Skeletal muscle tissue (tissue), 4 donors: Measurements from ENCODE around the gene METAP1D. TPM values are rescaled to one million over a fixed set of nuclear protein-coding genes. Genes with fewer than 3 reads are reported as not detected.

Source experiments
- H3K27ac ChIP-seq: one replicate; pipeline ENCODE4 v1.7.0; 2013; ENCODE audit warnings: mild to moderate bottlenecking, low read depth, low read length, inconsistent platforms
- H3K27me3 ChIP-seq, 3 donors: one replicate each; pipeline ENCODE4 v1.7.0; 2013; ENCODE audit warnings: low read length in 3 of 3; ENCODE audit not compliant: control insufficient read depth in 3 of 3, insufficient read depth in 3 of 3
- H3K36me3 ChIP-seq, 3 donors: one replicate each; pipeline ENCODE4 v1.7.0; 2013; ENCODE audit warnings: low read length in 3 of 3; ENCODE audit not compliant: control insufficient read depth in 3 of 3, insufficient read depth in 3 of 3
- H3K4me1 ChIP-seq, 3 donors: one replicate each; pipeline ENCODE4 v1.7.0; 2013; ENCODE audit warnings: low read length in 3 of 3, mild to moderate bottlenecking in 3 of 3; ENCODE audit not compliant: control insufficient read depth in 3 of 3, insufficient read depth in 3 of 3
- H3K4me3 ChIP-seq, 3 donors: one replicate each; pipeline ENCODE4 v1.7.0; 2013; ENCODE audit warnings: low read length in 3 of 3
- H3K9ac ChIP-seq, 3 donors: one replicate each; pipeline ENCODE4 v1.7.0; 2013; ENCODE audit warnings: low read length in 3 of 3, mild to moderate bottlenecking in 3 of 3, moderate library complexity in 2 of 3, low read depth in 1 of 3
- H3K9me3 ChIP-seq, 3 donors: one replicate each; pipeline ENCODE4 v1.7.0; 2013; ENCODE audit warnings: low read length in 3 of 3; ENCODE audit not compliant: control insufficient read depth in 3 of 3
- total RNA-seq: library from RNA; depleted of rRNA; stranded (reverse); fragments of >200 nt; gene quantifications from one replicate; pipeline ENCODE4 v1.2.3, GENCODE V29; 2014
- donor health status: Osteomylitis.

Gene METAP1D
- total RNA-seq, 1 donor from 2014 or later, result 8.9 TPM

GRCh38 chr2:172129404-172129803, 129.7 kb downstream of the METAP1D start:
- no peak overlapping the region for H3K27ac ChIP-seq
- no peak overlapping the region for H3K9ac ChIP-seq
- H3K27me3 ChIP-seq, result no peaks in the 10 kb centered on the region
- H3K9me3 ChIP-seq, result no peaks in the 10 kb centered on the region
- H3K36me3 ChIP-seq, result no peaks in the 10 kb centered on the region
- no peaks in the 10 kb centered on the region for H3K4me1 ChIP-seq
- no peak overlapping the region for H3K4me3 ChIP-seq

Other genes with a start within 250 kb of the METAP1D start
- gene SLC25A12, start 105.7 kb upstream of the METAP1D start, total RNA-seq, result 27.7 TPM
- gene HAT1, start 77.5 kb upstream of the METAP1D start, total RNA-seq, result 32.4 TPM
- not detected for gene DLX1, start 85.6 kb downstream of the METAP1D start, total RNA-seq
- not detected for gene DLX2, start 102.9 kb downstream of the METAP1D start, total RNA-seq